ENCODE results near the gene KIRREL2. TPM values are rescaled to one million over a fixed set of nuclear protein-coding genes. Genes with fewer than 3 reads are reported as not detected.

KIRREL2 gene
- total RNA-seq, 1 experiment from 2014 or later, result 5.0 TPM

GRCh38 chr19:35887197-35887596 lies 30.5 kb downstream of the KIRREL2 start:
- ChIA-PET POLR2A (no interaction called here), CTCF (interaction anchor here (0.7 kb wide), 2 partner anchors 32 to 194 kb away, joined by 3 to 11 read pairs; no protein-coding TSS in a partner anchor)
- no peak overlapping the region for H3K27ac ChIP-seq (ENCODE audit: low read length)
- no peaks in the 10 kb centered on the region for H3K4me1 ChIP-seq (ENCODE audit: control insufficient read depth, insufficient read depth, low read length)
- ATAC-seq (no peak), DNase-seq (ENCODE audit: low read depth, low spot score) (no peak)
- TF ChIP-seq TCF7L2 (IDR thresholded peaks at IDR 0.05; ENCODE audit: low read depth, low read length) (no peak), SIN3A (IDR thresholded peaks at IDR 0.05; ENCODE audit: borderline replicate concordance, insufficient read depth, low read depth, low read length) (no peak), POLR2AphosphoS5 (IDR thresholded peaks at IDR 0.05; ENCODE audit: low read depth, low read length) (no peak), REST (IDR thresholded peaks at IDR 0.05; ENCODE audit: insufficient read depth in 1 of 2, low read depth in 2 of 2, low read length in 1 of 2) (no peak), CTCF (IDR thresholded peaks at IDR 0.05) (no peak)
- in situ Hi-C loops (cut with HindIII; ENCODE audit: low pct_unique_long_range_greater_than_20kb, low sequenced_read_pairs), result no loop called here
- no peaks in the 10 kb centered on the region for H3K27me3 ChIP-seq (ENCODE audit: control insufficient read depth, insufficient read depth, low read length)
- no peaks in the 10 kb centered on the region for H3K9me3 ChIP-seq (ENCODE audit: control insufficient read depth, insufficient read depth, low read depth, low read length)
- H3K4me3 ChIP-seq (ENCODE audit: low read depth in 2 of 2, low read length in 2 of 2), result no peak overlapping the region
- BruUV-seq (replicated peaks), result no TSS peak
- H3K36me3 ChIP-seq (ENCODE audit: control insufficient read depth, insufficient read depth, low read length), result peaks cover 5% of the 10 kb centered on the region; the same call in 1 of the 2 replicates
- intact Hi-C loops (cut with micrococcal nuclease; ENCODE audit: unreplicated experiment), result no loop called here

- peaks cover 5% of the 10 kb centered on the region; the same call in 1 of the 2 replicates for H3K36me3 ChIP-seq (ENCODE audit: control insufficient read depth, insufficient read depth, low read length)
- in situ Hi-C loops (cut with HindIII; ENCODE audit: low pct_unique_long_range_greater_than_20kb, low sequenced_read_pairs), result no loop called here
- no peaks in the 10 kb centered on the region for H3K9me3 ChIP-seq (ENCODE audit: control insufficient read depth, insufficient read depth, low read depth, low read length)
- H3K27me3 ChIP-seq (ENCODE audit: control insufficient read depth, insufficient read depth, low read length), result no peaks in the 10 kb centered on the region
- H3K4me1 ChIP-seq (ENCODE audit: control insufficient read depth, insufficient read depth, low read length), result no peaks in the 10 kb centered on the region
- POLR2A ChIA-PET, result no interaction called here
- TF ChIP-seq REST (IDR thresholded peaks at IDR 0.05; ENCODE audit: insufficient read depth in 1 of 2, low read depth in 2 of 2, low read length in 1 of 2) (no peak), TCF7L2 (IDR thresholded peaks at IDR 0.05; ENCODE audit: low read depth, low read length) (no peak), SIN3A (IDR thresholded peaks at IDR 0.05; ENCODE audit: borderline replicate concordance, insufficient read depth, low read depth, low read length) (no peak), CTCF (IDR thresholded peaks at IDR 0.05) (no peak), POLR2AphosphoS5 (IDR thresholded peaks at IDR 0.05; ENCODE audit: low read depth, low read length) (no peak)
- BruUV-seq (replicated peaks), result no TSS peak
- no peak overlapping the region for H3K27ac ChIP-seq (ENCODE audit: low read length)
- H3K4me3 ChIP-seq (ENCODE audit: low read depth in 2 of 2, low read length in 2 of 2), result no peak overlapping the region
- CTCF ChIA-PET, result no interaction called here
- intact Hi-C loops (cut with micrococcal nuclease; ENCODE audit: unreplicated experiment), result no loop called here
- DNase-seq (ENCODE audit: low read depth, low spot score), result no peak
- no peak for ATAC-seq
Measured at GRCh38 chr19:35888398-35888797, 31.7 kb downstream of the KIRREL2 start.
